HepG2 (cell line): Measurements from ENCODE around the gene RASSF6. TPM values are rescaled to one million over a fixed set of nuclear protein-coding genes. Genes with fewer than 3 reads are reported as not detected.

Experiments
- AGO1 ChIP-seq: fragments of 200-400 bp; formaldehyde crosslinking; IDR thresholded peaks from 2 replicates; pipeline ENCODE4 v1.6.1; 2017; ENCODE audit warnings: mild to moderate bottlenecking, low read depth, low read length, moderate library complexity; ENCODE audit not compliant: poor library complexity, severe bottlenecking
- ARID5B ChIP-seq: IDR thresholded peaks from 2 replicates; pipeline ENCODE4 v1.4.0; 2020; ENCODE audit warnings: mild to moderate bottlenecking, missing genetic modification reagents
- EHMT2 ChIP-seq: fragments of 200-600 bp; sonication (generic); IDR thresholded peaks from 2 replicates; pipeline ENCODE4 v1.7.0; 2017; ENCODE audit warnings: antibody characterized with exemption, low read depth, low read length, borderline replicate concordance
- FOXA3 ChIP-seq: IDR thresholded peaks from 2 replicates; pipeline ENCODE4 v1.6.1; 2016; ENCODE audit warnings: missing genetic modification reagents, missing compliant biosample characterization
- MTF2 ChIP-seq: sonication (generic); formaldehyde crosslinking; IDR thresholded peaks from 2 replicates; pipeline ENCODE4 v1.5.0; 2020; ENCODE audit warnings: missing genetic modification reagents, borderline replicate concordance
- NFE2L2 ChIP-seq: fragments of 150-350 bp; IDR thresholded peaks from 2 replicates; pipeline ENCODE4 v1.6.1; 2014; ENCODE audit warnings: low read length
- NFYC ChIP-seq: IDR thresholded peaks from 2 replicates; pipeline ENCODE4 v1.6.1; 2016; ENCODE audit warnings: missing genetic modification reagents, missing compliant biosample characterization
- NR2C2 ChIP-seq: sonication (generic); formaldehyde crosslinking; IDR thresholded peaks from 2 replicates; pipeline ENCODE4 v1.4.0; 2020; ENCODE audit warnings: missing genetic modification reagents, mild to moderate bottlenecking, moderate library complexity, borderline replicate concordance
- PRMT3 ChIP-seq: sonication (generic); formaldehyde crosslinking; IDR thresholded peaks from 2 replicates; pipeline ENCODE4 v1.8.1; 2022; ENCODE audit warnings: low read depth, mild to moderate bottlenecking, moderate library complexity, missing genetic modification reagents, borderline replicate concordance
- SAP130 ChIP-seq: IDR thresholded peaks from 2 replicates; pipeline ENCODE4 v1.6.1; 2016; ENCODE audit warnings: low read depth
- SOX5 ChIP-seq: IDR thresholded peaks from 2 replicates; pipeline ENCODE4 v1.6.1; 2016; ENCODE audit warnings: borderline replicate concordance
- SRSF9 ChIP-seq: fragments of 200-400 bp; formaldehyde crosslinking; IDR thresholded peaks from 2 replicates; pipeline ENCODE4 v1.6.1; 2018; ENCODE audit warnings: borderline replicate concordance, mild to moderate bottlenecking, low read depth, low read length; ENCODE audit not compliant: insufficient read depth, poor library complexity, severe bottlenecking
- TMF1 ChIP-seq: sonication (generic); formaldehyde crosslinking; IDR thresholded peaks from 2 replicates; pipeline ENCODE4 v1.8.1; 2022; ENCODE audit warnings: low read depth, missing genetic modification reagents
- ZBTB38 ChIP-seq: sonication (generic); formaldehyde crosslinking; IDR thresholded peaks from 2 replicates; pipeline ENCODE4 v1.5.1; 2020; ENCODE audit warnings: mild to moderate bottlenecking, missing genetic modification reagents
- ZBTB7A ChIP-seq: sonication (generic); formaldehyde crosslinking; IDR thresholded peaks from 2 replicates; pipeline ENCODE4 v1.8.0; 2022; ENCODE audit warnings: mild to moderate bottlenecking, missing genetic modification reagents
- ZFP36 ChIP-seq: fragments of 150-350 bp; IDR thresholded peaks from 2 replicates; pipeline ENCODE4 v1.6.1; 2018; ENCODE audit warnings: borderline replicate concordance, low read length, low read depth; ENCODE audit not compliant: partially characterized antibody
- ZNF335 ChIP-seq: sonication (generic); formaldehyde crosslinking; IDR thresholded peaks from 2 replicates; pipeline ENCODE4 v1.4.0; 2020; ENCODE audit warnings: missing genetic modification reagents
- ZNF44 ChIP-seq: sonication (generic); formaldehyde crosslinking; IDR thresholded peaks from 2 replicates; pipeline ENCODE4 v1.5.1; 2020; ENCODE audit warnings: mild to moderate bottlenecking, missing genetic modification reagents
- ZNF547 ChIP-seq: sonication (generic); formaldehyde crosslinking; IDR thresholded peaks from 2 replicates; pipeline ENCODE4 v1.5.1; 2020; ENCODE audit warnings: mild to moderate bottlenecking, missing genetic modification reagents
- ZSCAN29 ChIP-seq: sonication (generic); formaldehyde crosslinking; conservative IDR thresholded peaks from 2 replicates; pipeline ENCODE4 v1.4.0; 2020; ENCODE audit warnings: mild to moderate bottlenecking, missing genetic modification reagents
- polyA plus RNA-seq, 8 experiments: library from polyadenylated mRNA; depleted of rRNA in 3 of 8; stranded (reverse) in 7 of 8; unstranded in 1 of 8; fragments of >200 nt; fragmentation: Illumina TruSeq in 4 of 8; extraction: Trizol in 4 of 8; gene quantifications; 2 replicates each; pipeline versions ENCODE4 v1.2.1 to v1.2.3, GENCODE V29; 2011 to 2016; ENCODE audit warnings: low read depth in 4 of 8, missing spikeins in 1 of 8, mixed read lengths in 1 of 8; ENCODE audit not compliant: insufficient read depth in 1 of 8
- total RNA-seq, 5 experiments: library from RNA; depleted of rRNA; stranded (reverse); fragments of >200 nt; fragmentation: Illumina TruSeq; extraction: Trizol; gene quantifications; 2 replicates each; pipeline ENCODE4 v1.2.3, GENCODE V29; 2016; ENCODE audit warnings: low read depth in 1 of 5

Gene RASSF6
- total and polyA plus RNA-seq, 2 of the 13 experiments (the other 11 are each of a cell fraction or from before 2014, with no cell fraction given): 0.03 to 0.11 TPM

- TF ChIP-seq TMF1 (CRISPR knock-in tag) (no peak), ZNF335 (CRISPR knock-in tag) (no peak), SRSF9 (no peak), ZBTB7A (CRISPR knock-in tag) (no peak), ZFP36 (no peak), NR2C2 (CRISPR knock-in tag) (peak; percentile 23; the same call in 1 of the 2 replicates), ZNF547 (CRISPR knock-in tag) (no peak), ZNF44 (CRISPR knock-in tag) (no peak), FOXA3 (CRISPR knock-in tag) (no peak), EHMT2 (peak; percentile 45; the same call in 1 of the 2 replicates), NFE2L2 (peak; percentile 57; the same call in 1 of the 2 replicates), ZBTB38 (no peak), MTF2 (CRISPR knock-in tag) (no peak), SAP130 (peak; percentile 47), NFYC (CRISPR knock-in tag) (no peak), SOX5 (CRISPR knock-in tag) (peak; percentile 16; the same call in 1 of the 2 replicates), ZSCAN29 (CRISPR knock-in tag) (no peak), AGO1 (no peak), PRMT3 (CRISPR knock-in tag) (no peak), ARID5B (peak; percentile 62)
These were observed 86.5 kb downstream of the RASSF6 start (continued) for GRCh38 chr4:73533515-73534422.
